ENCODE results near the gene PRR23E.

DNA sequence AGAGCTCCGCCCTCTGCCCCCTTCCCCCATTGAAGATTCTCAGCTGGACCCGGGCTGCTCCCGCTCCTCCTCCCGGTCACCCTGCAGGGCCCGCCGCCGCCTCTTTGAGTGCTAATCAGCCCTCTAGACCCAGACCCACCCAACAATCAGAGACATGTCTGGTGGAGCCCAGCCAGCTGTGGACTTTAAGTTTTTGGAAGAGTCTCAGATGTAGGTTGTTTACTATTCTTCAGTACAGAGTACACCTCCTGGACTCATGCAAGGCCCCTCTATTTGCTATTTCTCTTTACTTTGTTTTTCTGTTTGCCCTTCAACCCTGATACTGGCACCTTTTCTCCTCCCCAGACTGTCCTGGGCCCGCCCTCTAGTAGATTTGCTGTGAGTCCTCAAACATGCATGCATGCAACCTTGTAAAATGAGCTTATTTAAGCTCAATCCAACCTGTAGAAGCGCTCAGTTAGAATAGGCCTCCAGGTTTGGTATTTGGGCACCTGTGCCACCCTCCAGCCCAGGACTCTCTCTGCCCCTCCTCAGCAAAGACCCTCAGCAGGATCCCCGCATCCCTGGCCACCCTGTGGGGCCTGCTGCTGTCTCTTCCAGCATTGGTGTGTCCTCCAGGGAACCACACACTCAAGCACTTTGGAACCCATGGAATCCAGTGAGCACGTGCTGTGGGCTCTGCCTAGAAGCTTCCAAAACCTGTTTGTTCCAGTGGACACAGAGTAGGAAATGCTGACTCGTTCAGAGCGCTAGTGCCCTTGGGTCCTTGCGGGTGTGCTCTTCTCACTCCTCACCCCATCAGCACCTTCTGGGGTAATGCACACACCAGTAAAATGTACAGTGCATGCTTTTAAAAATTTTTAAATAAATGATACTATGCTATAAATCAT lies 4.6 kb downstream of the PRR23E start:
- TF ChIP-seq POLR2A (IDR thresholded peaks at IDR 0.05), result no peak
- TF ChIP-seq POLR2AphosphoS5 (IDR thresholded peaks at IDR 0.05), result no peak
- TF ChIP-seq, protein P1, sequence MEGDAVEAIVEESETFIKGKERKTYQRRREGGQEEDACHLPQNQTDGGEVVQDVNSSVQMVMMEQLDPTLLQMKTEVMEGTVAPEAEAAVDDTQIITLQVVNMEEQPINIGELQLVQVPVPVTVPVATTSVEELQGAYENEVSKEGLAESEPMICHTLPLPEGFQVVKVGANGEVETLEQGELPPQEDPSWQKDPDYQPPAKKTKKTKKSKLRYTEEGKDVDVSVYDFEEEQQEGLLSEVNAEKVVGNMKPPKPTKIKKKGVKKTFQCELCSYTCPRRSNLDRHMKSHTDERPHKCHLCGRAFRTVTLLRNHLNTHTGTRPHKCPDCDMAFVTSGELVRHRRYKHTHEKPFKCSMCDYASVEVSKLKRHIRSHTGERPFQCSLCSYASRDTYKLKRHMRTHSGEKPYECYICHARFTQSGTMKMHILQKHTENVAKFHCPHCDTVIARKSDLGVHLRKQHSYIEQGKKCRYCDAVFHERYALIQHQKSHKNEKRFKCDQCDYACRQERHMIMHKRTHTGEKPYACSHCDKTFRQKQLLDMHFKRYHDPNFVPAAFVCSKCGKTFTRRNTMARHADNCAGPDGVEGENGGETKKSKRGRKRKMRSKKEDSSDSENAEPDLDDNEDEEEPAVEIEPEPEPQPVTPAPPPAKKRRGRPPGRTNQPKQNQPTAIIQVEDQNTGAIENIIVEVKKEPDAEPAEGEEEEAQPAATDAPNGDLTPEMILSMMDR (IDR thresholded peaks at IDR 0.05), result no peak
- TF ChIP-seq EP300 (IDR thresholded peaks at IDR 0.05), result no peak
